Subcutaneous abdominal adipose tissue (tissue), 5 donors: Measurements from ENCODE around the gene SUMO3.

Experiments used
- H3K27ac ChIP-seq: one replicate; pipeline ENCODE4 v1.7.0; 2013; ENCODE audit warnings: low read depth, mild to moderate bottlenecking, inconsistent platforms, low read length, moderate library complexity
- H3K27me3 ChIP-seq, 5 donors: one replicate each; pipeline ENCODE4 v1.7.0; 2013; ENCODE audit warnings: low read length in 5 of 5, inconsistent platforms in 1 of 5; ENCODE audit not compliant: control insufficient read depth in 5 of 5, insufficient read depth in 4 of 5
- H3K36me3 ChIP-seq, 5 donors: one replicate each; pipeline ENCODE4 v1.7.0; 2013; ENCODE audit warnings: low read length in 5 of 5; ENCODE audit not compliant: control insufficient read depth in 5 of 5, insufficient read depth in 5 of 5
- H3K4me1 ChIP-seq, 5 donors: one replicate each; pipeline ENCODE4 v1.7.0; 2013; ENCODE audit warnings: low read length in 5 of 5, mild to moderate bottlenecking in 3 of 5, moderate library complexity in 1 of 5; ENCODE audit not compliant: control insufficient read depth in 5 of 5, insufficient read depth in 5 of 5
- H3K4me3 ChIP-seq, 5 donors: one replicate each; pipeline ENCODE4 v1.7.0; 2013; ENCODE audit warnings: low read length in 5 of 5, low read depth in 1 of 5
- H3K9ac ChIP-seq, 5 donors: one replicate each; pipeline ENCODE4 v1.7.0; 2013; ENCODE audit warnings: low read length in 5 of 5, mild to moderate bottlenecking in 4 of 5, moderate library complexity in 3 of 5
- H3K9me3 ChIP-seq, 5 donors: one replicate each; pipeline ENCODE4 v1.7.0; 2013; ENCODE audit warnings: low read length in 5 of 5; ENCODE audit not compliant: control insufficient read depth in 5 of 5
- donor health status: healthy.
- donor health status: healthy.
- donor health status: healthy.
- donor health status: healthy.
- donor health status: healthy.

SUMO3 gene

GRCh38 chr21:44771896-44772525, 45.9 kb downstream of the SUMO3 start:
- Histone ChIP-seq H3K9me3 (no peaks in the 10 kb centered on the region), H3K9ac (no peak overlapping the region), H3K36me3 (peaks cover 12 to 78% (median 64%) of the 10 kb centered on the region in 5 donors), H3K27me3 (no peaks in the 10 kb centered on the region), H3K4me3 (no peak overlapping the region), H3K4me1 (no peaks in the 10 kb centered on the region), H3K27ac (no peak overlapping the region)

GRCh38 chr21:44767834-44768831, 49.7 kb downstream of the SUMO3 start:
- peaks cover 0 to 45% (median 41%) of the 10 kb centered on the region in 5 donors for H3K36me3 ChIP-seq
- H3K27ac ChIP-seq: no peak overlapping the region
- H3K9me3 ChIP-seq: no peaks in the 10 kb centered on the region
- H3K9ac ChIP-seq: no peak overlapping the region
- H3K4me3 ChIP-seq: no peak overlapping the region
- peaks cover 0 to 6% (median 0%) of the 10 kb centered on the region in 5 donors for H3K4me1 ChIP-seq
- H3K27me3 ChIP-seq: peaks cover 0 to 8% (median 0%) of the 10 kb centered on the region in 5 donors

GRCh38 chr21:44766818-44767354, 51.0 kb downstream of the SUMO3 start:
- Histone ChIP-seq H3K9me3 (no peaks in the 10 kb centered on the region), H3K27ac (no peak overlapping the region), H3K4me3 (no peak overlapping the region), H3K27me3 (peaks cover 0 to 8% (median 0%) of the 10 kb centered on the region in 5 donors), H3K4me1 (peaks cover 0 to 6% (median 0%) of the 10 kb centered on the region in 5 donors), H3K36me3 (peaks cover 0 to 32% (median 29%) of the 10 kb centered on the region in 5 donors), H3K9ac (no peak overlapping the region)

- H3K36me3 ChIP-seq: peaks cover 0 to 26% (median 22%) of the 10 kb centered on the region in 5 donors
- no peak overlapping the region for H3K27ac ChIP-seq
- peaks cover 0 to 6% (median 0%) of the 10 kb centered on the region in 5 donors for H3K4me1 ChIP-seq
- H3K9me3 ChIP-seq: no peaks in the 10 kb centered on the region
- H3K4me3 ChIP-seq: no peak overlapping the region
- H3K27me3 ChIP-seq: peaks cover 0 to 8% (median 3%) of the 10 kb centered on the region in 5 donors
- no peak overlapping the region for H3K9ac ChIP-seq
Measured at GRCh38 chr21:44766014-44766817, 51.6 kb downstream of the SUMO3 start.

- Histone ChIP-seq H3K9me3 (no peaks in the 10 kb centered on the region), H3K36me3 (peaks cover 0 to 18% (median 14%) of the 10 kb centered on the region in 5 donors), H3K4me1 (peaks cover 0 to 6% (median 0%) of the 10 kb centered on the region in 5 donors), H3K9ac (no peak overlapping the region), H3K27ac (no peak overlapping the region), H3K27me3 (peaks cover 0 to 8% (median 3%) of the 10 kb centered on the region in 5 donors), H3K4me3 (no peak overlapping the region)
Measured at GRCh38 chr21:44765231-44766013, 52.4 kb downstream of the SUMO3 start.

- peaks cover 0 to 6% (median 0%) of the 10 kb centered on the region in 5 donors for H3K4me1 ChIP-seq
Measured at GRCh38 chr21:44764319-44765230, 53.3 kb downstream of the SUMO3 start.

GRCh38 chr21:44763451-44764318, 54.2 kb downstream of the SUMO3 start:
- Histone ChIP-seq H3K27ac (no peak overlapping the region), H3K4me1 (peaks cover 0 to 6% (median 0%) of the 10 kb centered on the region in 5 donors), H3K27me3 (peaks cover 0 to 8% (median 3%) of the 10 kb centered on the region in 5 donors), H3K4me3 (no peak overlapping the region), H3K36me3 (peaks cover 0 to 6% (median 6%) of the 10 kb centered on the region in 5 donors), H3K9me3 (no peaks in the 10 kb centered on the region), H3K9ac (no peak overlapping the region)

More at GRCh38 chr21:44764319-44765230, 53.3 kb downstream of the SUMO3 start:
- Histone ChIP-seq H3K4me3 (no peak overlapping the region), H3K9ac (no peak overlapping the region), H3K27ac (no peak overlapping the region), H3K9me3 (no peaks in the 10 kb centered on the region), H3K36me3 (peaks cover 0 to 10% (median 6%) of the 10 kb centered on the region in 5 donors), H3K27me3 (peaks cover 0 to 8% (median 3%) of the 10 kb centered on the region in 5 donors)

- no peak overlapping the region for H3K27ac ChIP-seq
- peaks cover 0 to 6% (median 0%) of the 10 kb centered on the region in 5 donors for H3K4me1 ChIP-seq
- no peaks in the 10 kb centered on the region for H3K36me3 ChIP-seq
- H3K27me3 ChIP-seq: peaks cover 0 to 13% (median 6%) of the 10 kb centered on the region in 5 donors
- H3K4me3 ChIP-seq: no peak overlapping the region
- no peak overlapping the region for H3K9ac ChIP-seq
- H3K9me3 ChIP-seq: peaks cover 0 to 2% (median 0%) of the 10 kb centered on the region in 5 donors
Measured at GRCh38 chr21:44763050-44763378, 54.8 kb downstream of the SUMO3 start.
